ENCODE measurements around the gene YTHDF2.
"Not testable (repeated sequence)": the region's sequence is repeated elsewhere in the genome, so short reads cannot be mapped to it uniquely, and the experiment has no call there.

Gene YTHDF2

DNA sequence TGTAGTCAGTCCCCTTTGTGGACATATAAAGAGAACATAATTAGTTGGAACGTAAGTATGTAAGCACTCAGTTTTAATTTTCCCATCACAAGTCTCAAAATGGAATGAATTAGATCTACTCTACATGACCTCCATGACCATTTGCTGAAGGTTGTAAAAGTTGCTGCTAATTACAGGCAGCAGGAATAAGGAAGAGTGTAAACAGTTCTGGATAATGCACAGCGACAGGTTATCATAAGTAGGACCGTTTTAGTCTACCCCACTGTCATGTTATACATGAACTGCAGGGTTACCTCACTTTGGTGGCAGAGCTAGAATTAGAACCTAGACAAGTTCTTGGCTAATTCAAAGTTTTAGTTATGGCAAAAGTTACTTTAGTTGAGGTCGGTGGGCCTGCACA lies 21.7 kb downstream of the YTHDF2 start:
- Histone ChIP-seq H3K9me3 (ENCODE audit: control insufficient read depth in 2 of 2, low read length in 2 of 2) (no peaks in the 10 kb centered on the region), H3K4me1 (ENCODE audit: control insufficient read depth, insufficient read depth, low read length) (peaks cover 18% of the 10 kb centered on the region), H3K27ac (ENCODE audit: low read length) (no peak overlapping the region), H3K27me3 (ENCODE audit: control insufficient read depth in 1 of 2, insufficient read depth in 2 of 2, low read length in 2 of 2) (no peaks in the 10 kb centered on the region), H3K36me3 (ENCODE audit: control insufficient read depth in 2 of 2, insufficient read depth in 2 of 2, low read length in 2 of 2) (peaks cover 6 to 7% of the 10 kb centered on the region in 2 donors), H3K4me3 (ENCODE audit: low read length in 2 of 2) (no peak overlapping the region), H3K9ac (ENCODE audit: low read length in 2 of 2) (no peak overlapping the region)

DNA sequence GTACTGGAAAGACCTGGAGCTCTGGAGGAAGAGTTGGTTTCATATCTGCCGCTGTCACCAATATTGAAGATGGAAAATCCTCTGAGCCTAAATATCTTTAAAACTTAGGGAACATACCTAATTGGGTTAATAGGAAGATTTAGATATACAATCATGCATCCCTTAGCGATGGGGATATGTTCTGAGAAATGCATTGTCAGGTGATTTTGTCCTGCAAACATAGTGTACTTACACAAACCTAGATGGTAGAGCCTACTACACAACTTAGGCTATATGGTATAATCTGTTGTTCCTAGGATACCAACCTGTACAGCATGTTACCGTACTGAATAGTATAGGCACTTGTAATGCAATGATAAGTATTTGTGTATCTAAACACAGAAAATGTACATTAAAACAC lies 22.5 kb downstream of the YTHDF2 start:
- no peaks in the 10 kb centered on the region for H3K27me3 ChIP-seq (ENCODE audit: control insufficient read depth in 1 of 2, insufficient read depth in 2 of 2, low read length in 2 of 2)
- peaks cover 6 to 7% of the 10 kb centered on the region in 2 donors for H3K36me3 ChIP-seq (ENCODE audit: control insufficient read depth in 2 of 2, insufficient read depth in 2 of 2, low read length in 2 of 2)
- peaks cover 18% of the 10 kb centered on the region for H3K4me1 ChIP-seq (ENCODE audit: control insufficient read depth, insufficient read depth, low read length)
- no peak overlapping the region for H3K27ac ChIP-seq (ENCODE audit: low read length)
- H3K9me3 ChIP-seq (ENCODE audit: control insufficient read depth in 2 of 2, low read length in 2 of 2): no peaks in the 10 kb centered on the region
- H3K4me3 ChIP-seq (ENCODE audit: low read length in 2 of 2): no peak overlapping the region
- no peak overlapping the region for H3K9ac ChIP-seq (ENCODE audit: low read length in 2 of 2)

DNA sequence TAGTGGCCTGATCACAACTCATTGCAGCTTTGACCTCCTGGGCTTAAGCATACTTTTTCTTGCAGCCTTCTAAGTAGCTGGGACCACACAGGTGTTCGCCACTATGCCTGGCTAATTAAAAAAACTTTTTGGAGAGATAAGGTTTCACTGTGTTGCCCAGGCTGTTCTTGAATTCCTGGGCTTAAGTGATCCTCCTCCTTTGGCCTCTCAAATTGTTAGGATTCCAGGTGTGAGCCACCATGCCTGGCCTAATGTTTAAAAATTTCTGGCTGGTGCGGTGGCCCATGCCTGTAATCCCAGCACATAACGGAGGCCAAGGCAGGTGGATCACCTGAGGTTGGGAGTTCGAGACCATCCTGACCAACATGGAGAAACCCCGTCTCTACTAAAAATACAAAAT lies 24.4 kb downstream of the YTHDF2 start:
- H3K27me3 ChIP-seq (ENCODE audit: control insufficient read depth in 1 of 2, insufficient read depth in 2 of 2, low read length in 2 of 2): no peaks in the 10 kb centered on the region
- no peak overlapping the region for H3K27ac ChIP-seq (ENCODE audit: low read length)
- H3K4me1 ChIP-seq (ENCODE audit: control insufficient read depth, insufficient read depth, low read length): peaks cover 4% of the 10 kb centered on the region
- H3K9ac ChIP-seq (ENCODE audit: low read length in 2 of 2): no peak overlapping the region
- no peak overlapping the region for H3K4me3 ChIP-seq (ENCODE audit: low read length in 2 of 2)
- no peaks in the 10 kb centered on the region for H3K9me3 ChIP-seq (ENCODE audit: control insufficient read depth in 2 of 2, low read length in 2 of 2)
- H3K36me3 ChIP-seq (ENCODE audit: control insufficient read depth in 2 of 2, insufficient read depth in 2 of 2, low read length in 2 of 2): peaks cover 9 to 11% of the 10 kb centered on the region in 2 donors

DNA sequence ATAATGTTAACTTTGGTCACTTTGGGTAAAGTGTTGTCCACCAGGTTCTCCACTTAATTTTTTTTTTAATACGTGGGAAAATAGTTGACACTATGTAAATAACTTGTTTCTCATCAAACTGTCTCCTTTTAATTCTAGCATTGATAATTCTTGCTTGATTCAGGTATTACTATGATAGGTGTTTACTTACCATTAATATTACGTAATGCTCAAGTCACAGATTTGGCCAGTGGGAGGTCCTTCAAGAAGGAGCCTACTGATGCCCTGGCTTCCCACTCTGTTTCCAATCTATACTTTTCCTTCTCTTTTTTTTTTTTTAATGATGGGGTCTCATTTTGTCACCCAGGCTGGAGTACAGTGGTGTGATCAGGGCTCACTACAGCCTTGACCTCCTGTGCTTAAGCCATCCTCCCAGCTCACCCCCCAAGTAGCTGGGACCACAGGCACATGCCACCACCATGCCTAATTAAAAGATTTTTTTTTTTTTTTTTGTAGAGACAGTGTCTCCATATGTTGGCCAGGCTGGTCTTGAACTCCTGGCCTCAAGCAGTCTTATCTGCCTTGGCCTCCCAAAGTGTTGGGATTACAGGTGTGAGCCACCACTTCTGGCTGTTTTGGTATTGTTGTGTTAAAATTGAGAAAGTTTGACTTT lies 29.9 kb downstream of the YTHDF2 start:
- Histone ChIP-seq H3K4me3 (ENCODE audit: low read length in 2 of 2) (no peak overlapping the region), H3K4me1 (ENCODE audit: control insufficient read depth, insufficient read depth, low read length) (no peaks in the 10 kb centered on the region), H3K9me3 (ENCODE audit: control insufficient read depth in 2 of 2, low read length in 2 of 2) (no peaks in the 10 kb centered on the region), H3K36me3 (ENCODE audit: control insufficient read depth in 2 of 2, insufficient read depth in 2 of 2, low read length in 2 of 2) (peaks cover 8 to 10% of the 10 kb centered on the region in 2 donors), H3K27me3 (ENCODE audit: control insufficient read depth in 1 of 2, insufficient read depth in 2 of 2, low read length in 2 of 2) (no peaks in the 10 kb centered on the region), H3K9ac (ENCODE audit: low read length in 2 of 2) (no peak overlapping the region), H3K27ac (ENCODE audit: low read length) (no peak overlapping the region)

DNA sequence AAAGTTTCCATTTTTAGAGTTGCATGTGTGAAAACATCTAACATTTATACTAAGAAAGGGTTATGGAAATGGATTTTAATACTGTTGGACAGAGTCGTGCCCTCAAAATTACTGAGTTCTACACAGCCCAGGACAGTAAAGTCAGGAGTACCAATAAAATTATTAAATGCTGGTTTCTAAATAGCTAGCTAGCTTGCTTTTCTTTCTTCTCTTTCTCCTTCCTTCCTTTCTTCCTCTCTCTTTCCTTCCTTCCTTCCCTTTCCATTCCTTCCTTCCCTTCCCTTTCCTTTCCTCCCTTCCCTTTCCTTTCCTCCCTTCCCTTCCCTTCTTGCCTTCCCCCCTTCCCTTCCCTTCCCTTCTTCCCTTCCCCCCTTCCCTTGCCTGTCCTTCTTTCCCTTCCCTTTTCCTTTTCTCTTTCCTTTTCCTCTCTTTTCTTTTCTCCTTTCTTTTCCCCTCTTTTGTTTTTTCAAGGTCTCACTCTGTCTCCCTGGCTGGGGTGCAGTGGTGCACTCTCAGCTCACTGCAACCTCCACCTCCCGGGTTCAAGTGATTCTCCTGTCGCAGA lies 33.9 kb downstream of the YTHDF2 start:
- Histone ChIP-seq H3K27me3 (ENCODE audit: control insufficient read depth in 1 of 2, insufficient read depth in 2 of 2, low read length in 2 of 2) (no peaks in the 10 kb centered on the region), H3K4me1 (ENCODE audit: control insufficient read depth, insufficient read depth, low read length) (peaks cover 10% of the 10 kb centered on the region), H3K36me3 (ENCODE audit: control insufficient read depth in 2 of 2, insufficient read depth in 2 of 2, low read length in 2 of 2) (peaks cover 9 to 14% of the 10 kb centered on the region in 2 donors), H3K9ac (ENCODE audit: low read length in 2 of 2) (no peak overlapping the region), H3K27ac (ENCODE audit: low read length) (no peak overlapping the region), H3K9me3 (ENCODE audit: control insufficient read depth in 2 of 2, low read length in 2 of 2) (no peaks in the 10 kb centered on the region), H3K4me3 (ENCODE audit: low read length in 2 of 2) (no peak overlapping the region)

GRCh38 chr1:28771921-28772320 lies 35.2 kb downstream of the YTHDF2 start:
- H3K4me3 ChIP-seq (ENCODE audit: low read length in 2 of 2); H3K27me3 ChIP-seq (ENCODE audit: control insufficient read depth in 1 of 2, insufficient read depth in 2 of 2, low read length in 2 of 2); H3K9ac ChIP-seq (ENCODE audit: low read length in 2 of 2); H3K9me3 ChIP-seq (ENCODE audit: control insufficient read depth in 2 of 2, low read length in 2 of 2); H3K27ac ChIP-seq (ENCODE audit: low read length): not testable (repeated sequence)
- Histone ChIP-seq H3K36me3 (ENCODE audit: control insufficient read depth in 2 of 2, insufficient read depth in 2 of 2, low read length in 2 of 2) (peaks cover 5 to 11% of the 10 kb centered on the region in 2 donors), H3K4me1 (ENCODE audit: control insufficient read depth, insufficient read depth, low read length) (peaks cover 10% of the 10 kb centered on the region)

- Histone ChIP-seq H3K4me1 (ENCODE audit: control insufficient read depth, insufficient read depth, low read length) (peaks cover 10% of the 10 kb centered on the region), H3K9ac (ENCODE audit: low read length in 2 of 2) (no peak overlapping the region), H3K4me3 (ENCODE audit: low read length in 2 of 2) (no peak overlapping the region), H3K36me3 (ENCODE audit: control insufficient read depth in 2 of 2, insufficient read depth in 2 of 2, low read length in 2 of 2) (peaks cover 5 to 11% of the 10 kb centered on the region in 2 donors), H3K27me3 (ENCODE audit: control insufficient read depth in 1 of 2, insufficient read depth in 2 of 2, low read length in 2 of 2) (no peaks in the 10 kb centered on the region), H3K9me3 (ENCODE audit: control insufficient read depth in 2 of 2, low read length in 2 of 2) (no peaks in the 10 kb centered on the region), H3K27ac (ENCODE audit: low read length) (no peak overlapping the region)
Observed at GRCh38 chr1:28773105-28773504, 36.4 kb downstream of the YTHDF2 start.

DNA sequence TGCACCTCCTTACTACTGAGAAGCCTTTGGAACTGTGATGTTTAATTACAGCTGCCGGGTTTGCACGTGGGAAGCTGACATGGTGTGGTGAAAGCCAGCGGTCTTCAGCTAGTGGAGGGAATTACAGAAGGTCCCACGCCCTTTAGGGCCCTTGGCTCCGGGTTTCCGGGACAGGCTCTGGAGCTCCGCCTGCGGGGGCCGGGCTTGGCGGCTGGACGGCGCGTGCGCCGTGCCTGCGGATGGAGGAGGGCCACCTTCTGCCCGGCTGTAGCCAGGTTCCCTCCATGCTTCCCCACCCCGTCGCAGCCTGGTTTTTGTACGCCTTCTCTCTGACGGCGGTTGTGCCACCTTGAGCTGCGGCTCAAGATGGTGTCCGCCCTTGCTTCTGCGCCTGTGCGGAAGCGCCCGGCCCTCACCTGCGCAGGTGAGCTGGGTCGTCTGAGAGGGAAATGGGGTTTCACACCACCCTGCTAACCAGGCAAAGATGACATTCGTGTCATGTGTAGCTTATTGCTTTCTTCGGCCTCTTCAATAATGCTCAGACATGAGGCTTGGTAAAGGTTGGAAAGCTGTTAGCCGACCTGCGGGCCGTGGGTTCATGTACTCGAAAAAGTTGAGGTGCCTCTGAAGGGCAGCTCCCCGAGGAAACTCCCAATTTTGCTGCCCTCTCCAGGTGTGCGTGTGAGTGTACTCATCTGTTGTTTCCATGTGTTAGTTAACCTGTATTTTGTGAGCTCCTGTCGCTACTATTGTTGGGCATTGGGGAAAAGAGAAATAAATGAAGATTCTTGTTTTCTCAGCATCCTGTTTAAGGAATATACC lies 38.6 kb downstream of the YTHDF2 start:
- peaks cover 2 to 6% of the 10 kb centered on the region in 2 donors for H3K36me3 ChIP-seq (ENCODE audit: control insufficient read depth in 2 of 2, insufficient read depth in 2 of 2, low read length in 2 of 2)
- H3K27me3 ChIP-seq (ENCODE audit: control insufficient read depth in 1 of 2, insufficient read depth in 2 of 2, low read length in 2 of 2): no peaks in the 10 kb centered on the region
- peak overlapping the region; percentile 61 to 77 for H3K4me3 ChIP-seq (ENCODE audit: low read length in 2 of 2)
- H3K9ac ChIP-seq (ENCODE audit: low read length in 2 of 2): peak overlapping the region; percentile 14 to 51
- no peaks in the 10 kb centered on the region for H3K9me3 ChIP-seq (ENCODE audit: control insufficient read depth in 2 of 2, low read length in 2 of 2)
- H3K27ac ChIP-seq (ENCODE audit: low read length): no peak overlapping the region
- peaks cover 10% of the 10 kb centered on the region for H3K4me1 ChIP-seq (ENCODE audit: control insufficient read depth, insufficient read depth, low read length)

DNA sequence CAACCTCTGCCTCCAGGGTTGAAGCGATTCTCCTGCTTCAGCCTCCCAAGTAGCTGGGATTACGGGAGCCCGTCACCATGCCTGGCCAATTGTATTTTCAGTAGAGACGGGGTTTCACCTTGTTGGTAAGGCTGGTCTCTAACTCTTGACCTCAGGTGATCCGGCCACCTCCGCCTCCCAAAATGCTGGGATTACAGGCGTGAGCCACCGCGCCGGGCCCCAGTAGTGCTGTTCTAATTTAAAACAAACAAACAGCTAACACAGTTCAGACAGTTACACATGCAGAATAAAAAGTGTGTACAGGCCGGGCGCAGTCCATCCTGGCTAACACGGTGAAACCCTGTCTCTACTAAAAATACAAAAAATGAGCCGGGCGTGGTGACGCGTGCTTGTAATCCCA lies 39.6 kb downstream of the YTHDF2 start:
- H3K27ac ChIP-seq (ENCODE audit: low read length): no peak overlapping the region
- no peak overlapping the region for H3K9ac ChIP-seq (ENCODE audit: low read length in 2 of 2)

DNA sequence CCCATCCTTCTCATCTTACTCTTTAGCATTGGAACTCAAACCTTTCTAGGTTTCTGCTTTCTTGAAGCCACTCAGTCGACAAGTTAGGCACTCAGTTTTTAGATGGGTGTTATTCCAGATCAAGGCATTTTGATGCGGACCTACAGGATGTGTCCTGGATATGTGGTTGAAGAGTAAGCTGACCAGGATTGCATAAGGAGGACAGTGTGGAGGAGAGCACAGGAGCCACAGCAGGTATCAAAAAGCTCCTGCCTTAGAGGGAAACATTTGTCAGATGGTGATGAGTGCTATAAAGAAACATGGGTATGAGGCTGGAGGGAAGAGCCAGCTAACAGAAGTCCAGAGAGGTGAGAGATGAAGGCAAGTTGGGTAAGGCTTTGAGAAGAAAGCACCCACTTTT lies 41.3 kb downstream of the YTHDF2 start:
- Histone ChIP-seq H3K4me1 (ENCODE audit: control insufficient read depth, insufficient read depth, low read length) (peaks cover 10% of the 10 kb centered on the region), H3K9ac (ENCODE audit: low read length in 2 of 2) (no peak overlapping the region), H3K4me3 (ENCODE audit: low read length in 2 of 2) (no peak overlapping the region), H3K36me3 (ENCODE audit: control insufficient read depth in 2 of 2, insufficient read depth in 2 of 2, low read length in 2 of 2) (peaks cover 0 to 2% of the 10 kb centered on the region in 2 donors), H3K9me3 (ENCODE audit: control insufficient read depth in 2 of 2, low read length in 2 of 2) (no peaks in the 10 kb centered on the region), H3K27me3 (ENCODE audit: control insufficient read depth in 1 of 2, insufficient read depth in 2 of 2, low read length in 2 of 2) (no peaks in the 10 kb centered on the region), H3K27ac (ENCODE audit: low read length) (no peak overlapping the region)

More for the DNA sequence above, 39.6 kb downstream of the YTHDF2 start:
- Histone ChIP-seq H3K4me1 (ENCODE audit: control insufficient read depth, insufficient read depth, low read length) (peaks cover 10% of the 10 kb centered on the region), H3K36me3 (ENCODE audit: control insufficient read depth in 2 of 2, insufficient read depth in 2 of 2, low read length in 2 of 2) (peaks cover 2 to 6% of the 10 kb centered on the region in 2 donors), H3K27me3 (ENCODE audit: control insufficient read depth in 1 of 2, insufficient read depth in 2 of 2, low read length in 2 of 2) (no peaks in the 10 kb centered on the region), H3K9me3 (ENCODE audit: control insufficient read depth in 2 of 2, low read length in 2 of 2) (no peaks in the 10 kb centered on the region), H3K4me3 (ENCODE audit: low read length in 2 of 2) (no peak overlapping the region)
